ENCODE results near the gene FYN. TPM values are rescaled to one million over a fixed set of nuclear protein-coding genes. Genes with fewer than 3 reads are reported as not detected.

FYN gene
- total and polyA plus RNA-seq, 2 of the 8 experiments (the other 6 are each of a cell fraction or from before 2014, with no cell fraction given) = 46.8 to 97.2 TPM

DNA sequence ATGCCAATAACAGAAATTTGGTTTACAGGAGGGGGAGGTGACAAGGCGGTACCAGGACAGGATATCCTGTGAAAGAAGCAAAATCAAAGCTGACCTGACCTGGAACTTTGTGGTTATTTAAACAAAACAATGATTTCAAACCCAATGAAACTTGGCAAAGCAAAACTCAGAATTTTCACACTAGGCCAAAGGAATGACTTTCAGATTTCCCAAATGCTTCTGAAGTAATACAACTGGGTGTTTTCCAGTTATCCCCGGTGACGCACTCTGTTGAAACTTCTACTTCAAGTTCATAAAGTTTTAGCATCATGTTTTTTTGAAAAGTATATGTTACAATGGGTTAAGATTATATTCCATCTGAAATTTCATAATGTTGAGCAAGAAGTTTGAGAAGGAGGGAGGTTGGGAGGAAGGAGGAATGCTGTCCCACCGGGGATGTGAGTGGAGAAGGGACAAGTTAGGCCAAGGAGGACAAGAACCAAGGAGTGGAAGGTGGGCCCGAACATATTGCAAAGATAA is 189.4 kb downstream of the FYN start:
- no peak overlapping the region for H2BK20ac ChIP-seq (ENCODE audit: low read length)
- no peaks in the 10 kb centered on the region for H3K23me2 ChIP-seq (ENCODE audit: low read depth, low read length)
- no peak overlapping the region for H3K4me3 ChIP-seq (ENCODE audit: extremely low read depth in 1 of 4, insufficient read depth in 2 of 4, low read depth in 3 of 4, low read length in 4 of 4)

More for the DNA sequence above, 189.4 kb downstream of the FYN start:
- FAIRE-seq (no peak), DNase-seq (ENCODE audit: low read depth in 1 of 2, low spot score in 2 of 2) (no peak)
- Histone ChIP-seq H3K23ac (ENCODE audit: insufficient read length) (no peak overlapping the region), H3K18ac (ENCODE audit: extremely low read depth, low read length) (no peak overlapping the region), H4K8ac (ENCODE audit: extremely low read depth, insufficient read depth, low read length) (no peak overlapping the region), H2AFZ (ENCODE audit: low read length) (no peak overlapping the region), H2AK5ac (ENCODE audit: low read depth, low read length) (no peak overlapping the region), H3K56ac (replicated peaks; ENCODE audit: insufficient read length, low read depth, low read length) (no peak overlapping the region), H3K79me1 (ENCODE audit: low read depth, low read length) (no peaks in the 10 kb centered on the region), H2BK120ac (replicated peaks; ENCODE audit: low read depth, low read length) (no peak overlapping the region), H4K5ac (ENCODE audit: insufficient read length, low read depth, low read length) (no peak overlapping the region), H3K14ac (ENCODE audit: insufficient read length) (no peak overlapping the region), H2BK12ac (ENCODE audit: low read depth, low read length) (no peak overlapping the region), H3K79me2 (ENCODE audit: control insufficient read depth in 1 of 2, insufficient read depth in 2 of 2, low read length in 2 of 2) (no peaks in the 10 kb centered on the region), H3K9me3 (ENCODE audit: insufficient read depth in 2 of 2, low read depth in 1 of 2, low read length in 1 of 2) (no peaks in the 10 kb centered on the region), H4K20me1 (replicated peaks in 1 of 2; ENCODE audit: control insufficient read depth in 1 of 2, insufficient read depth in 2 of 2, low read length in 2 of 2) (peaks cover 2 to 6% of the 10 kb centered on the region in 2 experiments), H2BK5ac (ENCODE audit: low read depth, low read length) (no peak overlapping the region), H3K27ac (ENCODE audit: low read depth, low read length) (no peak overlapping the region), H3K4me1 (replicated peaks in 1 of 4; ENCODE audit: control insufficient read depth in 3 of 4, insufficient read depth in 4 of 4, low read length in 3 of 4) (peaks cover 0 to 4% (median 2%) of the 10 kb centered on the region in 4 experiments; a peak in 5 of 7 replicates), H3K4ac (replicated peaks; ENCODE audit: insufficient read length, low read depth, low read length) (no peak overlapping the region), H2BK15ac (ENCODE audit: low read length) (no peak overlapping the region), H3K27me3 (replicated peaks in 1 of 4; ENCODE audit: control insufficient read depth in 3 of 4, extremely low read depth in 1 of 4, insufficient read depth in 3 of 4, low read length in 3 of 4) (no peaks in the 10 kb centered on the region), H3K4me2 (ENCODE audit: insufficient read depth in 1 of 2, low read depth in 2 of 2, low read length in 2 of 2) (no peak overlapping the region), H3K9ac (replicated peaks in 1 of 4; ENCODE audit: extremely low read depth in 1 of 4, low read depth in 3 of 4, low read length in 3 of 4) (no peak overlapping the region), H4K91ac (replicated peaks; ENCODE audit: insufficient read length, low read length) (no peak overlapping the region), H3K36me3 (ENCODE audit: control insufficient read depth in 2 of 4, insufficient read depth in 4 of 4, low read length in 3 of 4) (peaks cover 0 to 10% (median 3%) of the 10 kb centered on the region in 4 experiments; a peak in 2 of 8 replicates)
- ChIA-PET CTCF (ENCODE audit: partially characterized antibody) (interaction anchor here (0.7 to 1.1 kb wide), 3 partner anchors 8 to 312 kb away, joined by 3 to 4 read pairs (median 3); no protein-coding TSS in a partner anchor), POLR2A (ENCODE audit: partially characterized antibody) (no interaction called here)
- WGBS, 2 experiments (ENCODE audit: extremely low coverage in 1 of 2, insufficient coverage in 1 of 2, insufficient read length in 1 of 2, insufficient replicate concordance in 2 of 2, low coverage in 1 of 2, low lambda C conversion rate in 2 of 2, missing lambda C conversion rate in 1 of 2) = 91% methylated on average over 5 of the region's 5 CpGs; no CpG with 5 or more reads in 1 of the 2 experiments
- TF ChIP-seq, protein P1, sequence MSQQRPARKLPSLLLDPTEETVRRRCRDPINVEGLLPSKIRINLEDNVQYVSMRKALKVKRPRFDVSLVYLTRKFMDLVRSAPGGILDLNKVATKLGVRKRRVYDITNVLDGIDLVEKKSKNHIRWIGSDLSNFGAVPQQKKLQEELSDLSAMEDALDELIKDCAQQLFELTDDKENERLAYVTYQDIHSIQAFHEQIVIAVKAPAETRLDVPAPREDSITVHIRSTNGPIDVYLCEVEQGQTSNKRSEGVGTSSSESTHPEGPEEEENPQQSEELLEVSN (IDR thresholded peaks at IDR 0.05) = no peak
- TF ChIP-seq GABPA (IDR thresholded peaks at IDR 0.05; ENCODE audit: borderline replicate concordance, insufficient read depth, low read length) (no peak), RAD21 (IDR thresholded peaks at IDR 0.05 in 1 of 2, conservative IDR thresholded peaks at IDR 0.05 in 1 of 2; ENCODE audit: low read depth in 2 of 2, low read length in 2 of 2) (no peak)
